Loucy (cell line): ENCODE measurements around the gene PLEKHA7.

Experiments used
- H2AFZ ChIP-seq: fragments of 200-600 bp; sonication (generic); 2 replicates; pipeline ENCODE4 v1.6.0; 2016; ENCODE audit warnings: antibody characterized with exemption, mild to moderate bottlenecking, low read length, moderate library complexity
- H3F3A ChIP-seq: fragments of 200-600 bp; 2 replicates; pipeline ENCODE4 v1.6.0; 2016; ENCODE audit warnings: antibody characterized with exemption, low read depth, mild to moderate bottlenecking
- H3K27me3 ChIP-seq: fragments of 200-600 bp; sonication (generic); 2 replicates; pipeline ENCODE4 v1.6.1; 2014; ENCODE audit warnings: low read length, mild to moderate bottlenecking; ENCODE audit not compliant: insufficient read depth, poor library complexity, severe bottlenecking
- H3K36me3 ChIP-seq: fragments of 200-600 bp; sonication (generic); 2 replicates; pipeline ENCODE4 v1.6.1; 2016; ENCODE audit warnings: low read length; ENCODE audit not compliant: insufficient read depth
- H3K4me1 ChIP-seq: fragments of 200-600 bp; sonication (generic); 2 replicates; pipeline ENCODE4 v1.5.1; 2014; ENCODE audit warnings: low read length, mild to moderate bottlenecking; ENCODE audit not compliant: insufficient read depth, poor library complexity, severe bottlenecking
- H3K4me2 ChIP-seq: fragments of 200-600 bp; sonication (generic); 2 replicates; pipeline ENCODE4 v1.6.0; 2014; ENCODE audit warnings: antibody characterized with exemption, low read length, low read depth, mild to moderate bottlenecking; ENCODE audit not compliant: poor library complexity, severe bottlenecking
- H3K4me3 ChIP-seq: fragments of 200-600 bp; sonication (generic); 2 replicates; pipeline ENCODE4 v1.5.1; 2014; ENCODE audit warnings: low read length, mild to moderate bottlenecking, mixed read lengths; ENCODE audit not compliant: poor library complexity, severe bottlenecking
- H3K79me2 ChIP-seq: fragments of 200-600 bp; sonication (generic); 2 replicates; pipeline ENCODE4 v1.6.1; 2014; ENCODE audit warnings: low read length; ENCODE audit not compliant: insufficient read depth
- H3K9ac ChIP-seq: fragments of 200-600 bp; sonication (generic); 2 replicates; pipeline ENCODE4 v1.6.0; 2014; ENCODE audit warnings: mild to moderate bottlenecking, low read depth, low read length, moderate library complexity; ENCODE audit not compliant: poor library complexity, severe bottlenecking
- H3K9me2 ChIP-seq: fragments of 200-600 bp; sonication (generic); replicated peaks from 2 replicates; pipeline ENCODE4 v1.6.1; 2016; ENCODE audit warnings: low read depth, low read length, mixed read lengths
- H3K9me3 ChIP-seq: fragments of 200-600 bp; sonication (generic); 2 replicates; pipeline ENCODE4 v1.6.1; 2014; ENCODE audit warnings: mild to moderate bottlenecking, antibody characterized with exemption, low read length, low read depth; ENCODE audit not compliant: insufficient read depth
- H4K20me1 ChIP-seq: fragments of 200-600 bp; sonication (generic); 2 replicates; pipeline ENCODE4 v1.6.0; 2014; ENCODE audit warnings: antibody characterized with exemption, low read length, mild to moderate bottlenecking; ENCODE audit not compliant: insufficient read depth, poor library complexity, severe bottlenecking
- EZH2phosphoT487 ChIP-seq: fragments of 200-600 bp; IDR thresholded peaks from 2 replicates; pipeline ENCODE4 v1.6.1; 2018; ENCODE audit warnings: antibody characterized with exemption, mild to moderate bottlenecking, moderate library complexity, borderline replicate concordance
- TF ChIP-seq, protein P1 (sequence below): fragments of 200-600 bp; sonication (generic); conservative IDR thresholded peaks from 2 replicates; pipeline ENCODE4 v1.5.1; 2014; ENCODE audit warnings: mild to moderate bottlenecking, antibody characterized with exemption, low read length

PLEKHA7 gene

DNA sequence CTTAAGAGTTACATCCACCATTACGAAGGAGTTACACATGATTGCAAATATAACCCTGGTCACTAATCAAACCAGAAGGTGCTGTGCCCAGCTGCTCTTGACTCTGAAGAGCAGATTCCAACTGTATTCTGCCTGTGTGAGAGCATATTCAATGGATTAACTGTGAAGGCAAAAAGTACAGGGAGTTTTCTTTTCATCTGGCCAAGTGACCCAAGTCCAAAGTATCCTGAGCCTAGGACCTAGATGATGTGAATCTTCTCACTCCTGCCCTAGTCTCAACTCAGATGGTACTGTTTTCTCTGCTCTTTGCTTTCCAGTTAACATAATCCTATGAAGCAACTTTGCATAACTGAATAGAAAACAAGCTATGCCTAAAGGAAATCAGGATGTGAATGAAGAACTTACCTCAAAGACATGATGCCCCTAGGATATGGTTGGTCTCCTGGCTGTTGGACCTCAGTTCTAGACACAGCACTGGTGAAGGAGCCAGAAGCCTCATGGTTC lies 169.9 kb downstream of the PLEKHA7 start:
- H3K36me3 ChIP-seq: peaks cover 14% of the 10 kb centered on the region; the same call in 1 of the 2 replicates
- H3K9me3 ChIP-seq: no peaks in the 10 kb centered on the region
- no peak overlapping the region for H2AFZ ChIP-seq
- no peak overlapping the region for H3K4me2 ChIP-seq
- H3K4me3 ChIP-seq: no peak overlapping the region
- no peaks in the 10 kb centered on the region for H3K79me2 ChIP-seq
- H3K9me2 ChIP-seq: no peaks in the 10 kb centered on the region
- no peaks in the 10 kb centered on the region for H3F3A ChIP-seq
- H4K20me1 ChIP-seq: no peaks in the 10 kb centered on the region
- H3K27me3 ChIP-seq: no peaks in the 10 kb centered on the region
- no peak overlapping the region for H3K9ac ChIP-seq
- no peaks in the 10 kb centered on the region for H3K4me1 ChIP-seq
- TF ChIP-seq, protein P1, sequence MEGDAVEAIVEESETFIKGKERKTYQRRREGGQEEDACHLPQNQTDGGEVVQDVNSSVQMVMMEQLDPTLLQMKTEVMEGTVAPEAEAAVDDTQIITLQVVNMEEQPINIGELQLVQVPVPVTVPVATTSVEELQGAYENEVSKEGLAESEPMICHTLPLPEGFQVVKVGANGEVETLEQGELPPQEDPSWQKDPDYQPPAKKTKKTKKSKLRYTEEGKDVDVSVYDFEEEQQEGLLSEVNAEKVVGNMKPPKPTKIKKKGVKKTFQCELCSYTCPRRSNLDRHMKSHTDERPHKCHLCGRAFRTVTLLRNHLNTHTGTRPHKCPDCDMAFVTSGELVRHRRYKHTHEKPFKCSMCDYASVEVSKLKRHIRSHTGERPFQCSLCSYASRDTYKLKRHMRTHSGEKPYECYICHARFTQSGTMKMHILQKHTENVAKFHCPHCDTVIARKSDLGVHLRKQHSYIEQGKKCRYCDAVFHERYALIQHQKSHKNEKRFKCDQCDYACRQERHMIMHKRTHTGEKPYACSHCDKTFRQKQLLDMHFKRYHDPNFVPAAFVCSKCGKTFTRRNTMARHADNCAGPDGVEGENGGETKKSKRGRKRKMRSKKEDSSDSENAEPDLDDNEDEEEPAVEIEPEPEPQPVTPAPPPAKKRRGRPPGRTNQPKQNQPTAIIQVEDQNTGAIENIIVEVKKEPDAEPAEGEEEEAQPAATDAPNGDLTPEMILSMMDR: no peak
- no peak for TF ChIP-seq EZH2phosphoT487

DNA sequence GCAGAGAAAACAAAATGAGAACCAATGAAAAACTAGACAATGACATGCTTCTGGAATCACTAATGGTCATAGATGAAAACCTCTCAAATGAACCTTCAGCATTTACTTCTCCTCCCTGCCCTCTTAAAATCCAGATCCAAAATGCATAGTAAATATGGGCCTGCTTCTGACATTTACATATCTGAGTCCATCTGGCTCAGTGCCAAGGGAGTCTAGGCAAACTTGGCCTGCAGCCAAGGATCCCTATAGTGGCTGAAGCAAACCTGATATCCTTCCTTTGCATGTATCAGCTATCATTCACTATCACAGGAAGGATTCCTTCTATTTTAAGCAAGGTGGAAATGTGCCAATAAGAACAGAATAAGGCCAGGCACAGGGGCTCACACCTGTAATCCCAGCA lies 170.9 kb downstream of the PLEKHA7 start:
- TF ChIP-seq, protein P1: no peak
- TF ChIP-seq EZH2phosphoT487: no peak

DNA sequence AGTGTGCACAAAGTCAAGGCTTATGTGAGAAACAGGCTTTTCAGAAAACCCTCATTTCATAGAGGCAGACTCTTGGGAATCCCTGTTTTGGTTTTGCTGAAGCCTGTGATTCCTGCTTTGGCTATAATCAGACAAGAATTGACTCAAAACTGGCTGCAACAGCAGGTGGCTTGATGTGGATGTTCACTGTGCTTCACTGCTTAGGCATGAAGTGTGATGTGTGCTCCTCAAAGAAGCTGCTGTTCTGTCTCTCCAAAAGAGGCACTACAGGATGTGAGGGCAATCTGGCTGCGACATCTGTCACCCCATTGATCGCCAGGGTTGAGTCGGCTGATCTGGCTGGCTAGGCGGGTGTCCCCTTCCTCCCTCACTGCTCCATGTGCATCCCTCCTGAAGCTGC lies 172.2 kb downstream of the PLEKHA7 start:
- Histone ChIP-seq H2AFZ (no peak overlapping the region), H3K27me3 (no peaks in the 10 kb centered on the region), H3K4me1 (no peaks in the 10 kb centered on the region), H3F3A (no peaks in the 10 kb centered on the region), H3K36me3 (peaks cover 14% of the 10 kb centered on the region; the same call in 1 of the 2 replicates), H3K9me2 (no peaks in the 10 kb centered on the region), H4K20me1 (no peaks in the 10 kb centered on the region), H3K9ac (no peak overlapping the region), H3K4me2 (no peak overlapping the region), H3K79me2 (no peaks in the 10 kb centered on the region), H3K9me3 (no peaks in the 10 kb centered on the region), H3K4me3 (no peak overlapping the region)
- TF ChIP-seq, protein P1: no peak
- TF ChIP-seq EZH2phosphoT487: no peak

More for the DNA sequence above, 170.9 kb downstream of the PLEKHA7 start:
- no peak overlapping the region for H3K4me3 ChIP-seq
- no peak overlapping the region for H3K9ac ChIP-seq
- H3K4me1 ChIP-seq: no peaks in the 10 kb centered on the region
- no peaks in the 10 kb centered on the region for H3K79me2 ChIP-seq
- H3K36me3 ChIP-seq: peaks cover 14% of the 10 kb centered on the region; the same call in 1 of the 2 replicates
- no peaks in the 10 kb centered on the region for H4K20me1 ChIP-seq
- H3K9me2 ChIP-seq: no peaks in the 10 kb centered on the region
- H2AFZ ChIP-seq: no peak overlapping the region
- H3F3A ChIP-seq: no peaks in the 10 kb centered on the region
- H3K27me3 ChIP-seq: no peaks in the 10 kb centered on the region
- H3K9me3 ChIP-seq: no peaks in the 10 kb centered on the region
- no peak overlapping the region for H3K4me2 ChIP-seq
